SK-N-SH (cell line): ENCODE results near the gene TPPP.

Source experiments
- JUND ChIP-seq: IDR thresholded peaks from 2 replicates; pipeline ENCODE4 v1.4.0; 2012
- RAD21 ChIP-seq: IDR thresholded peaks from 2 replicates; pipeline ENCODE4 v1.6.1; 2012; ENCODE audit warnings: mild to moderate bottlenecking, low read length
- SIN3A ChIP-seq: IDR thresholded peaks from 2 replicates; pipeline ENCODE4 v1.6.1; 2012; ENCODE audit warnings: low read depth, mild to moderate bottlenecking, low read length, moderate library complexity, borderline replicate concordance
- TF ChIP-seq, protein P1 (sequence below): fragments of 200-600 bp; sonication (generic); IDR thresholded peaks from 2 replicates; pipeline ENCODE4 v1.6.1; 2017; ENCODE audit warnings: antibody characterized with exemption, mild to moderate bottlenecking, moderate library complexity

DNA sequence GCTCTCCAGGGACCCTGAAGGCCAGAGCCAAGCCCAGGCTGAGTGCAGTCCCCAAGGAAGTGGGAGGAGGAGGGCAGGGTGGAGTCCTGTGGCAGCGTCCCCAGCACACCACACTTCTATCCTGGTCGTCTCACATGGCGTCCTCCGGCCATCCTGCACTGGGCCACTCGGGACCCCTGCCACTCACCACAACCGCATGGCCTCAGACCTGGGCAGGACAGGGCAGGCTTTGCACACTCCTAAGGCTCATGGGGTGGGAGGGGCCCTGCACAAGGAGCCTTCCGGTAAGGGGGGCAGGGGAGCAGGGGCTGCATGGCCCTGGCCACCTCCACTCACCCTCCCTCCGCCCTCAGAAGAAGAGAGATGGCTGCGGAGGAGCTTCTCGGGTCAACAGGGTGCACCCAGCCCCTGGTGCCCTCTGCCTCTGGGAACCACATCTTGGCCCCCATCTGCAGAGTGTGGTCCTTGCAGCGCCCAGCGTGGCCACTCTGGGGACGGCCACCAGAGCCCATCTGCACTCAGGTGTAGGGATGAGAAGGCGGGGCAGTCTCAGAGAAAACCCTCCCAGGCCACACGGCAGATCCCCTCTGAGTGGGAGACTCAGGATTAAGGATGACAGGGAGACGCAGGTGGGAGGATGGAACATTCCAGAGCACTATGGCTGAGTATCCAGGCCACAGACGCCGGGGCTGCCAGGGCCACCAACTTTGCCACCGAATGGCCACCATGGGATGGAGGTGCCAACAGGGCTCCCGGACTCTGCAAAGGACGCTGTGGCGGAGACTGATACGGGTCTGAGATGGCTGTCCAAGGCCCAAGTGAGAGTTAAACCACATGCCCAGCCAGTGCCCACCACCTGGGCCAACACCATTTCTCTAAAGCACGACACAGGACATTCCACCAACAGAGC, 7.6 kb downstream of the TPPP start:
- TF ChIP-seq, protein P1, sequence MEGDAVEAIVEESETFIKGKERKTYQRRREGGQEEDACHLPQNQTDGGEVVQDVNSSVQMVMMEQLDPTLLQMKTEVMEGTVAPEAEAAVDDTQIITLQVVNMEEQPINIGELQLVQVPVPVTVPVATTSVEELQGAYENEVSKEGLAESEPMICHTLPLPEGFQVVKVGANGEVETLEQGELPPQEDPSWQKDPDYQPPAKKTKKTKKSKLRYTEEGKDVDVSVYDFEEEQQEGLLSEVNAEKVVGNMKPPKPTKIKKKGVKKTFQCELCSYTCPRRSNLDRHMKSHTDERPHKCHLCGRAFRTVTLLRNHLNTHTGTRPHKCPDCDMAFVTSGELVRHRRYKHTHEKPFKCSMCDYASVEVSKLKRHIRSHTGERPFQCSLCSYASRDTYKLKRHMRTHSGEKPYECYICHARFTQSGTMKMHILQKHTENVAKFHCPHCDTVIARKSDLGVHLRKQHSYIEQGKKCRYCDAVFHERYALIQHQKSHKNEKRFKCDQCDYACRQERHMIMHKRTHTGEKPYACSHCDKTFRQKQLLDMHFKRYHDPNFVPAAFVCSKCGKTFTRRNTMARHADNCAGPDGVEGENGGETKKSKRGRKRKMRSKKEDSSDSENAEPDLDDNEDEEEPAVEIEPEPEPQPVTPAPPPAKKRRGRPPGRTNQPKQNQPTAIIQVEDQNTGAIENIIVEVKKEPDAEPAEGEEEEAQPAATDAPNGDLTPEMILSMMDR, result no peak
- TF ChIP-seq RAD21 (no peak), SIN3A (no peak), JUND (no peak)
